WTC11 (cell line): Measurements from ENCODE around the gene WWOX. TPM values are rescaled to one million over a fixed set of nuclear protein-coding genes. Genes with fewer than 3 reads are reported as not detected.

Source experiments
- ATAC-seq: fragments of 200-7000 bp; cut with Tn5 transposase; 2 replicates; pipeline ENCODE4 v1.10.0; 2021; ENCODE audit warnings: mild to moderate bottlenecking, moderate library complexity
- CTCF ChIA-PET: fragments of 300-600 bp; sonication (Branson Sonifier 250); formaldehyde crosslinking; loops from one replicate; lab custom pipeline; 2021; ENCODE audit warnings: antibody characterized with exemption; lab: Charles Lee
- POLR2A ChIA-PET: fragments of 350-600 bp; sonication (Branson Sonifier 250); formaldehyde crosslinking; loops from one replicate; lab custom pipeline; 2021; ENCODE audit warnings: antibody characterized with exemption; lab: Charles Lee
- DNase-seq: peaks from one replicate; pipeline ENCODE4 v3.0.0; 2021; ENCODE audit warnings: low spot score
- H3K27ac Mint-ChIP-seq: 2 replicates; pipeline ENCODE4 v1.8.0; 2021; ENCODE audit warnings: mixed read lengths
- H3K27me3 Mint-ChIP-seq: 2 replicates; pipeline ENCODE4 v1.8.0; 2021; ENCODE audit warnings: low read depth, mild to moderate bottlenecking, moderate library complexity, mixed read lengths
- H3K36me3 Mint-ChIP-seq: 2 replicates; pipeline ENCODE4 v1.8.0; 2021; ENCODE audit warnings: mixed read lengths
- H3K4me1 Mint-ChIP-seq: 2 replicates; pipeline ENCODE4 v1.8.0; 2022; ENCODE audit warnings: mixed read lengths
- H3K4me3 Mint-ChIP-seq: 2 replicates; pipeline ENCODE4 v1.8.0; 2021; ENCODE audit warnings: mild to moderate bottlenecking, moderate library complexity, mixed read lengths
- H3K9me3 Mint-ChIP-seq: 2 replicates; pipeline ENCODE4 v1.8.0; 2021; ENCODE audit warnings: mixed read lengths
- ARID4B ChIP-seq: sonication (generic); formaldehyde crosslinking; IDR thresholded peaks from 2 replicates; pipeline ENCODE4 v1.8.0; 2023; ENCODE audit warnings: missing genetic modification reagents, mild to moderate bottlenecking, borderline replicate concordance
- CREB1 ChIP-seq: sonication (generic); formaldehyde crosslinking; IDR thresholded peaks from 2 replicates; pipeline ENCODE4 v1.8.0; 2023; ENCODE audit warnings: mild to moderate bottlenecking, missing genetic modification reagents
- CREM ChIP-seq: sonication (generic); formaldehyde crosslinking; IDR thresholded peaks from 2 replicates; pipeline ENCODE4 v1.8.1; 2022; ENCODE audit warnings: mild to moderate bottlenecking, missing genetic modification reagents, moderate library complexity
- E2F4 ChIP-seq: sonication (generic); formaldehyde crosslinking; IDR thresholded peaks from 2 replicates; pipeline ENCODE4 v1.8.1; 2022; ENCODE audit warnings: low read depth, mild to moderate bottlenecking, moderate library complexity, missing genetic modification reagents, borderline replicate concordance
- E2F5 ChIP-seq: sonication (generic); formaldehyde crosslinking; IDR thresholded peaks from 2 replicates; pipeline ENCODE4 v1.8.1; 2022; ENCODE audit warnings: mild to moderate bottlenecking, moderate library complexity, missing genetic modification reagents
- FOXP1 ChIP-seq: sonication (generic); formaldehyde crosslinking; IDR thresholded peaks from 2 replicates; pipeline ENCODE4 v1.8.0; 2022; ENCODE audit warnings: missing genetic modification reagents, mild to moderate bottlenecking, moderate library complexity, borderline replicate concordance
- GABPB1 ChIP-seq: sonication (generic); formaldehyde crosslinking; IDR thresholded peaks from 2 replicates; pipeline ENCODE4 v1.8.1; 2023; ENCODE audit warnings: mild to moderate bottlenecking, missing genetic modification reagents
- NFYB ChIP-seq: sonication (generic); formaldehyde crosslinking; conservative IDR thresholded peaks from 2 replicates; pipeline ENCODE4 v1.8.0; 2022; ENCODE audit warnings: low read depth, missing genetic modification reagents
- ZNF219 ChIP-seq: sonication (generic); formaldehyde crosslinking; IDR thresholded peaks from 2 replicates; pipeline ENCODE4 v1.8.0; 2023; ENCODE audit warnings: missing genetic modification reagents, mild to moderate bottlenecking, borderline replicate concordance
- ZNF263 ChIP-seq: sonication (generic); formaldehyde crosslinking; IDR thresholded peaks from 2 replicates; pipeline ENCODE4 v1.8.1; 2022; ENCODE audit warnings: low read depth, mild to moderate bottlenecking, moderate library complexity, missing genetic modification reagents
- ZNF317 ChIP-seq: sonication (generic); formaldehyde crosslinking; IDR thresholded peaks from 2 replicates; pipeline ENCODE4 v1.8.1; 2023; ENCODE audit warnings: low read depth, mild to moderate bottlenecking, moderate library complexity, missing genetic modification reagents, borderline replicate concordance
- ZNF396 ChIP-seq: fragments of 250-450 bp; sonication (Bioruptor Pico); IDR thresholded peaks from 2 replicates; pipeline ENCODE4 v1.8.0; 2021; ENCODE audit warnings: mild to moderate bottlenecking, moderate library complexity, borderline replicate concordance
- ZNF425 ChIP-seq: fragments of 250-450 bp; sonication (Bioruptor Pico); conservative IDR thresholded peaks from 2 replicates; pipeline ENCODE4 v1.9.0; 2021; ENCODE audit warnings: mild to moderate bottlenecking
- ZNF532 ChIP-seq: fragments of 250-450 bp; sonication (Bioruptor Pico); IDR thresholded peaks from 2 replicates; pipeline ENCODE4 v1.9.0; 2021; ENCODE audit warnings: mild to moderate bottlenecking, borderline replicate concordance
- ZNF671 ChIP-seq: fragments of 250-450 bp; sonication (Bioruptor Pico); IDR thresholded peaks from 2 replicates; pipeline ENCODE4 v1.8.0; 2021; ENCODE audit warnings: mild to moderate bottlenecking
- total RNA-seq: library from RNA; stranded (reverse); gene quantifications from 3 replicates; pipeline ENCODE4 v1.2.3, GENCODE V29; 2021

Gene WWOX
- total RNA-seq, 1 experiment from 2014 or later: 15.7 TPM

GRCh38 chr16:79104567-79104966, 1005.1 kb downstream of the WWOX start:
- Mint-ChIP-seq H3K36me3 (no peaks in the 10 kb centered on the region), H3K4me1 (peaks cover 43% of the 10 kb centered on the region), H3K9me3 (no peaks in the 10 kb centered on the region), H3K27me3 (no peaks in the 10 kb centered on the region), H3K4me3 (no peak overlapping the region), H3K27ac (no peak overlapping the region)
- TF ChIP-seq ZNF263 (CRISPR knock-in tag): no peak
- TF ChIP-seq ZNF671: no peak
- no peak for TF ChIP-seq E2F4 (CRISPR knock-in tag)
- no peak for TF ChIP-seq ZNF532 (CRISPR knock-in tag)
- no peak for TF ChIP-seq ZNF219 (CRISPR knock-in tag)
- no peak for TF ChIP-seq E2F5
- no peak for TF ChIP-seq NFYB (CRISPR knock-in tag)
- no peak for TF ChIP-seq FOXP1 (CRISPR knock-in tag)
- TF ChIP-seq GABPB1 (CRISPR knock-in tag): no peak
- no peak for TF ChIP-seq CREM (CRISPR knock-in tag)
- no peak for TF ChIP-seq ZNF425
- no peak for TF ChIP-seq ZNF317 (CRISPR knock-in tag)
- no peak for TF ChIP-seq CREB1 (CRISPR knock-in tag)
- ATAC-seq (peak; percentile 57), DNase-seq (no peak)
- ChIA-PET CTCF (no interaction called here), POLR2A (no interaction called here)

- no peak overlapping the region for H3K27ac Mint-ChIP-seq
- H3K4me3 Mint-ChIP-seq: no peak overlapping the region
- no peaks in the 10 kb centered on the region for H3K9me3 Mint-ChIP-seq
- no peak for TF ChIP-seq ARID4B (CRISPR knock-in tag)
- no peak for TF ChIP-seq ZNF396 (CRISPR knock-in tag)
- ATAC-seq (no peak), DNase-seq (no peak)
- ChIA-PET POLR2A (no interaction called here), CTCF (interaction anchor here (0.7 kb wide), 2 partner anchors 33 to 222 kb away, joined by 3 read pairs; no protein-coding TSS in a partner anchor)
- no peaks in the 10 kb centered on the region for H3K36me3 Mint-ChIP-seq
- no peaks in the 10 kb centered on the region for H3K27me3 Mint-ChIP-seq
- peaks cover 39% of the 10 kb centered on the region for H3K4me1 Mint-ChIP-seq
Measured at GRCh38 chr16:79107301-79107700, 1007.8 kb downstream of the WWOX start.
